Fibroblast of mammary gland (primary cell): Measurements from ENCODE around the gene UNC5A.

ENCODE experiments used
- DNase-seq: peaks from one replicate; pipeline ENCODE4 v3.0.0-alpha.2; 2010; ENCODE audit warnings: low read depth
- H3K4me3 ChIP-seq: 2 replicates; pipeline ENCODE4 v1.5.1; 2011; ENCODE audit warnings: low read depth, mild to moderate bottlenecking, low read length, moderate library complexity; ENCODE audit not compliant: control insufficient read depth
- TF ChIP-seq, protein P1 (sequence below): conservative IDR thresholded peaks from 2 replicates; pipeline ENCODE4 v1.5.1; 2011; ENCODE audit warnings: low read depth, low read length, inconsistent platforms; ENCODE audit not compliant: control insufficient read depth, insufficient read depth

Gene UNC5A

DNA sequence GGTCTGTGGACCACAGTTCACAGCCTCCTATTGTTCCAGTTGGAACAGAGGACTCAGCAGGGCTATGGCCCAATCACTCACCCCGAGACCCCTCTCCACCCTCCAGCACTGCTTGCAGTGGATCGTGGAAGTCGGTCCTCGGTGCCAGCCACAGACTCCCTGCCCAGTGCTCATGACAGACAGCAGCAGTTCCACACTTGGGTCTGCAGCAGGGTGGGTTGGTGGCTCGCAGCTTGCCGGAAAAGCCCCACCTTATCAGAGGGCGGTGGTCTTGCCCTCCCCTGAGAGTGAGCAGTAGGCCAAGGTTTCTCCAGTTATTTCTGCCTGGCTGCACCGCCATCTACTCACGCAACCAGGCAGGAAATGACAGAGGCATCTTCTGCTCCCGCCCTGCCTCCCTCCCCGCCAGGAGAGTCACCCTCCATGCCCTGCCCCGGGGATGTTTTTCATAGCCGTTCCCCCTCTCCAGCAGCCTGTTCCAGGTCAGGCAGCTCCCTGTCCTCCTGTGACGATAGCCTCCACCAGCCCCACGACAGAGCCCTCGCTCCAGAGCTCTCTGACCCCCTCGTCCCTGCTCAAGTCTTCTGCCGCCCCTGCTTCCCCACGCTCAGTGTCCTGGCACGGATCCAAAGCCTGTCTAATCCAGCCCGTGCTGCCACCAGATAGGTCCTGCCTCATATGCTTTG lies 34.5 kb downstream of the UNC5A start:
- TF ChIP-seq, protein P1, sequence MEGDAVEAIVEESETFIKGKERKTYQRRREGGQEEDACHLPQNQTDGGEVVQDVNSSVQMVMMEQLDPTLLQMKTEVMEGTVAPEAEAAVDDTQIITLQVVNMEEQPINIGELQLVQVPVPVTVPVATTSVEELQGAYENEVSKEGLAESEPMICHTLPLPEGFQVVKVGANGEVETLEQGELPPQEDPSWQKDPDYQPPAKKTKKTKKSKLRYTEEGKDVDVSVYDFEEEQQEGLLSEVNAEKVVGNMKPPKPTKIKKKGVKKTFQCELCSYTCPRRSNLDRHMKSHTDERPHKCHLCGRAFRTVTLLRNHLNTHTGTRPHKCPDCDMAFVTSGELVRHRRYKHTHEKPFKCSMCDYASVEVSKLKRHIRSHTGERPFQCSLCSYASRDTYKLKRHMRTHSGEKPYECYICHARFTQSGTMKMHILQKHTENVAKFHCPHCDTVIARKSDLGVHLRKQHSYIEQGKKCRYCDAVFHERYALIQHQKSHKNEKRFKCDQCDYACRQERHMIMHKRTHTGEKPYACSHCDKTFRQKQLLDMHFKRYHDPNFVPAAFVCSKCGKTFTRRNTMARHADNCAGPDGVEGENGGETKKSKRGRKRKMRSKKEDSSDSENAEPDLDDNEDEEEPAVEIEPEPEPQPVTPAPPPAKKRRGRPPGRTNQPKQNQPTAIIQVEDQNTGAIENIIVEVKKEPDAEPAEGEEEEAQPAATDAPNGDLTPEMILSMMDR = no peak
- no peak overlapping the region for H3K4me3 ChIP-seq
- no peak for DNase-seq

DNA sequence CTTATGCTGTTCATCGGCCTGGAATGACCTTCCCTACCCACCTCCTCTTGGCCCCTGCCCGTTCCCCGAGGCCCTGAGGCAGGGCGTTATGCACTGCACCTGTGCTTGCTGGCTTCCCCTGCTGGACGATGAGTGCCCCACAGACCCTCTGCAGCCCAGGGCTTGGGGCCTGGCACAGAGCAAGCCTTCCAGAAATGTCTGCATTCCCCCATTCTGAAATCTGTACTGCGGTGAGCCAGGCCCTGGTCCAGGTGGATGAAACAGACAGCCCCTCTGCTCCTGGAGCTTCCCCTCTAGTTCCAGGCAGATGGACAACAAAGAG lies 35.0 kb downstream of the UNC5A start:
- no peak for DNase-seq
- no peak overlapping the region for H3K4me3 ChIP-seq
- TF ChIP-seq, protein P1 = no peak

DNA sequence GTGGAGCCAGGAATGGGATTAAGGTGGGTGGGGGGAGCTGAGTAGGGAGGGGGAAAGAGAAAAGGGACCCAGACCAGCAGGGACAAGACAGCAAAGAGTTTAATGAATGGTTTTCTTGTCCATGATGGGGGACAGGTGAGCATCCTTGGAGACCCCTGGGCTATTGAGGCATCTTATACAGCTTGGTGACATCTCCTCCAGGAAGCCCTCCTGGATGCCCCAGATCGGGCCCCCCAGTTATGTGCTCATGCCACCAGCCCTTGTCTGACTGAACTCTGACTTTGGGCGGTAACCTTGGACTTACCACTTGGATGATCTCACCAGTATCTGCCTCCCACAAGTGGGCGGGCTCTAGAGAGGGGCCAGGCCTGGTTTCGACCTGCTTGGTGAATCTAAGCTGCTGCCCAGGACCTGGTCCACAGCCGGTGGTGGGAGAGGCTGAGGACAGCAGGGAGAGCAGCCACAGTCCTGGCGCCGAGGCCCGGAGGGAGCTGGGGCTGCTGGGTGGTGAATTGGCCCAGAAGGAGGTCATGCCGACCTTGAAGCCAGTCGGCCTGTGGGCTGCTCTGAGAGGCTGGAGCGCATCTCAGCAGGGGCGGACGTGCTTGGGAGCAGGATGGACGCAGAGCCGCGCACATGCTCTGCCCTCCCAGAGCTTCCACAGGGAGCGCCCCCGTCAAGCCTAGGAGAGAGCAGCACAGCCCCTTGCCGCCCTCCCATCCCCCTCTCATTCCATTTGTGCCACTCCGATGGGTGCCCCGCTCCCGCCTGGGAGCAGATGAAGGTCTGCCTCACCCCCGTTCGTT lies 36.2 kb downstream of the UNC5A start:
- peak; percentile 11 for DNase-seq
- TF ChIP-seq, protein P1 = no peak
- no peak overlapping the region for H3K4me3 ChIP-seq

DNA sequence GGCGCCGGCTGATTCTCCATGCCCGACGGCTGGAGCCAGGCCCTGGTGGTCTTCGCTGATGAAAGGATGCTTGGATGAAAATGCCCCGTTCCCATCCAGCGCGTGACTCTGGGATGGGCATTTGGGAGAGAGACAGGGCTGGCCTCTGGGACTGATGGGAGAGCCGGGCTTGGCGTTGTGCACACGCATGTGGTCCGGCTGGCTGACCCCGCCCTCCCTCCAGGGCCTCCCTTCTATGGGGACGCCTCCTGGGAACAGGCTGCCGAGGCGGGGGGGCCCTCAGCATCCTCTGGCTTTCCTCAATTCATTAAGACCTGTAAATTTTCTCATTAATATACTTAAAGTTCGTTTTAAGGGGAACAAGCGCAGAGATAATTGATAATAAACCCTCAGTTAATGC lies 36.8 kb downstream of the UNC5A start:
- TF ChIP-seq, protein P1 = no peak
- DNase-seq = no peak
- no peak overlapping the region for H3K4me3 ChIP-seq

DNA sequence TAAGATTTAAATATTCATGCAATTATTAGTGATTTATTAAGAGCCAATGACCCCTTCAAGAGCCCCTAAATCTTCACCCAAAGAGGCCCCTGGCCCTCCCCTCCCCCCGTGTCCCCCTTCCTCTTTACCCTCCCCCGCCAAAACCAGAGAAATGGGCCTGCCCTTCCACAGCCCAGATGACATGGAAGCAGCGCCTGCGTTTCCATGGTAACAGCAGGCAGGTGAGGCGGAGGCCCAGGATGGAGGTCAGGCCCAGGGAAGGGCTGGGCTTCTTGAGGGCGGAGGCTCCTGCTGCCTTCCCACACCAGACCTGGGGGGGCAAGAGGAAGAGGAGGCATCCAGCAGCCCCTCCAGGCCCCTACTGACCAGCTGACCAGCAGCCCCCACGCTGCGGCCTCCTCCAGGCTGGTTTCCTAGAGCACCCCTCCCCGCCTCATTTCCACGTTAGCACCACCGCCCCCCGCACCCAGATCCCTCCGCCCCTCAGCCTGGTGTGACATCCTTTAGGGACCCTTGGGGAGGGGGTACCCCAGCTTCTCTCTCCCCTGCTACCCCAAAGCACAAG lies 37.4 kb downstream of the UNC5A start:
- DNase-seq = no peak
- no peak overlapping the region for H3K4me3 ChIP-seq
- TF ChIP-seq, protein P1 = no peak

DNA sequence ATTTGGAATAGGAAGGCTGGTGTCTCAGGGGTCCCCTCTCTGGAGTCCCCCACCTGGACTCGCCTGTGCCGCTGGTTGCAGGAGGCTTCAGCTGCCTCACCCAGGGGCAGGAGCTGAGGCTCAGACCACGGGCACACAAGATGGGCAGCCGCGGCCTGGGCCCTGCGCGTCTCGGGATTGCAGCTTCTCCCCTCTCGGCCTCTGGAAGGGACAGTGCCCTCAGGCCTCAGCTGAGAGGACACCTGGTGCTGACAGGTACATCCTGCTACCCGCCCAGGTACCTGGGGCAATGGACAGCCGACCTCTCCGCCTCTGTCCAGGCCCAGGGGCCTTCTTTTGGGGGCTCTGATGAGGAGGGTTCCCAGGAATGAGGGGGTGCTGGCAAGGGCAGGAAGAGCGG lies 38.3 kb downstream of the UNC5A start:
- TF ChIP-seq, protein P1 = no peak
- no peak overlapping the region for H3K4me3 ChIP-seq
- DNase-seq = no peak
